HepG2 (cell line): ENCODE measurements around the gene RNGTT. TPM values are rescaled to one million over a fixed set of nuclear protein-coding genes. Genes with fewer than 3 reads are reported as not detected.
A peak's percentile ranks its signal among the peaks of the same experiment; 100 is the strongest.

Experiments used
- CREM ChIP-seq, 2 experiments: sonication (generic) in 1 of 2; formaldehyde crosslinking in 1 of 2; IDR thresholded peaks; 2 replicates each; pipeline versions ENCODE4 v1.4.0 to v1.6.1; 2016 to 2020; ENCODE audit warnings: antibody characterized with exemption in 1 of 2, mild to moderate bottlenecking in 1 of 2, missing genetic modification reagents in 1 of 2
- JUND ChIP-seq: sonication (generic); formaldehyde crosslinking; IDR thresholded peaks from 2 replicates; pipeline ENCODE4 v1.8.0; 2022; ENCODE audit warnings: mild to moderate bottlenecking, missing genetic modification reagents
- PCBP1 ChIP-seq: fragments of 200-400 bp; formaldehyde crosslinking; IDR thresholded peaks from 2 replicates; pipeline ENCODE4 v1.6.1; 2017; ENCODE audit warnings: mild to moderate bottlenecking, low read depth, low read length, borderline replicate concordance
- SAP130 ChIP-seq: IDR thresholded peaks from 2 replicates; pipeline ENCODE4 v1.6.1; 2016; ENCODE audit warnings: low read depth
- ZNF75D ChIP-seq: sonication (generic); formaldehyde crosslinking; IDR thresholded peaks from 2 replicates; pipeline ENCODE4 v1.8.1; 2023; ENCODE audit warnings: missing genetic modification reagents, mild to moderate bottlenecking, borderline replicate concordance
- polyA plus RNA-seq, 8 experiments: library from polyadenylated mRNA; depleted of rRNA in 3 of 8; stranded (reverse) in 7 of 8; unstranded in 1 of 8; fragments of >200 nt; fragmentation: Illumina TruSeq in 4 of 8; extraction: Trizol in 4 of 8; gene quantifications; 2 replicates each; pipeline versions ENCODE4 v1.2.1 to v1.2.3, GENCODE V29; 2011 to 2016; ENCODE audit warnings: low read depth in 4 of 8, missing spikeins in 1 of 8, mixed read lengths in 1 of 8; ENCODE audit not compliant: insufficient read depth in 1 of 8
- total RNA-seq, 5 experiments: library from RNA; depleted of rRNA; stranded (reverse); fragments of >200 nt; fragmentation: Illumina TruSeq; extraction: Trizol; gene quantifications; 2 replicates each; pipeline ENCODE4 v1.2.3, GENCODE V29; 2016; ENCODE audit warnings: low read depth in 1 of 5
- TF ChIP-seq, protein P1 (sequence below): sonication (generic); formaldehyde crosslinking; conservative IDR thresholded peaks from 2 replicates; pipeline ENCODE4 v1.4.0; 2020; ENCODE audit warnings: mild to moderate bottlenecking, missing genetic modification reagents, moderate library complexity
- TF ChIP-seq, protein P2 (sequence below): sonication (generic); formaldehyde crosslinking; IDR thresholded peaks from 2 replicates; pipeline ENCODE4 v1.8.0; 2022; ENCODE audit warnings: mild to moderate bottlenecking, missing genetic modification reagents, borderline replicate concordance
- TF ChIP-seq, protein P3 (sequence below): sonication (generic); formaldehyde crosslinking; conservative IDR thresholded peaks from 2 replicates; pipeline ENCODE4 v1.8.1; 2023; ENCODE audit warnings: missing genetic modification reagents
- TF ChIP-seq, protein P4 (sequence below): IDR thresholded peaks from 2 replicates; pipeline ENCODE4 v1.6.1; 2016; ENCODE audit warnings: mild to moderate bottlenecking

The RNGTT gene
- total and polyA plus RNA-seq, 2 of the 13 experiments (the other 11 are each of a cell fraction or from before 2014, with no cell fraction given): 6.0 to 22.6 TPM

DNA sequence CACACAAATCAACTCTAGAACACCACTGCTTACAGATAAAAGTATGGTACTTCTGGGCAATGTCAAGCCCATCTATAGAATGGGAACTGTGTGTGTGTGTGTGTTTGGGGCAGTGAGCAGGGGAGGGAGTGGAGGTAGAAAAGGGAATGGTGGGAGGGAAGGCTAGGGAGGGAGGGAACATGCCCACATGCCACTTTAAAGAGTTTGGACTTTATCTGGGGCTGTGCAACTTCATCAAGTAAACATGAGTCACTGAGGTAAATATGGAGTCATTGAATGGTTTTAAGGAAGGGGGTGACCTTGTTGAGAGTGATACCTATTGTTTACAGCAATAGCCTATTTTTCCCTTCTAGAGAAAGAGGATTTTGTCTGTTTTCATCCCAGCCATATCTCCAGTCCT is 22.5 kb upstream of the RNGTT start (continued):
- TF ChIP-seq, protein P1, sequence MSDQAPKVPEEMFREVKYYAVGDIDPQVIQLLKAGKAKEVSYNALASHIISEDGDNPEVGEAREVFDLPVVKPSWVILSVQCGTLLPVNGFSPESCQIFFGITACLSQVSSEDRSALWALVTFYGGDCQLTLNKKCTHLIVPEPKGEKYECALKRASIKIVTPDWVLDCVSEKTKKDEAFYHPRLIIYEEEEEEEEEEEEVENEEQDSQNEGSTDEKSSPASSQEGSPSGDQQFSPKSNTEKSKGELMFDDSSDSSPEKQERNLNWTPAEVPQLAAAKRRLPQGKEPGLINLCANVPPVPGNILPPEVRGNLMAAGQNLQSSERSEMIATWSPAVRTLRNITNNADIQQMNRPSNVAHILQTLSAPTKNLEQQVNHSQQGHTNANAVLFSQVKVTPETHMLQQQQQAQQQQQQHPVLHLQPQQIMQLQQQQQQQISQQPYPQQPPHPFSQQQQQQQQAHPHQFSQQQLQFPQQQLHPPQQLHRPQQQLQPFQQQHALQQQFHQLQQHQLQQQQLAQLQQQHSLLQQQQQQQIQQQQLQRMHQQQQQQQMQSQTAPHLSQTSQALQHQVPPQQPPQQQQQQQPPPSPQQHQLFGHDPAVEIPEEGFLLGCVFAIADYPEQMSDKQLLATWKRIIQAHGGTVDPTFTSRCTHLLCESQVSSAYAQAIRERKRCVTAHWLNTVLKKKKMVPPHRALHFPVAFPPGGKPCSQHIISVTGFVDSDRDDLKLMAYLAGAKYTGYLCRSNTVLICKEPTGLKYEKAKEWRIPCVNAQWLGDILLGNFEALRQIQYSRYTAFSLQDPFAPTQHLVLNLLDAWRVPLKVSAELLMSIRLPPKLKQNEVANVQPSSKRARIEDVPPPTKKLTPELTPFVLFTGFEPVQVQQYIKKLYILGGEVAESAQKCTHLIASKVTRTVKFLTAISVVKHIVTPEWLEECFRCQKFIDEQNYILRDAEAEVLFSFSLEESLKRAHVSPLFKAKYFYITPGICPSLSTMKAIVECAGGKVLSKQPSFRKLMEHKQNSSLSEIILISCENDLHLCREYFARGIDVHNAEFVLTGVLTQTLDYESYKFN (CRISPR knock-in tag): peak; percentile 82
- TF ChIP-seq JUND (CRISPR knock-in tag) (peak; percentile 84), CREM (IDR thresholded peaks at IDR 0.05) (peak; percentile 73; the same call in 1 of the 2 replicates), CREM (CRISPR knock-in tag; IDR thresholded peaks at IDR 0.05) (no peak), SAP130 (CRISPR knock-in tag) (peak; percentile 73), ZNF75D (CRISPR knock-in tag) (no peak), PCBP1 (no peak)
- TF ChIP-seq, protein P2, sequence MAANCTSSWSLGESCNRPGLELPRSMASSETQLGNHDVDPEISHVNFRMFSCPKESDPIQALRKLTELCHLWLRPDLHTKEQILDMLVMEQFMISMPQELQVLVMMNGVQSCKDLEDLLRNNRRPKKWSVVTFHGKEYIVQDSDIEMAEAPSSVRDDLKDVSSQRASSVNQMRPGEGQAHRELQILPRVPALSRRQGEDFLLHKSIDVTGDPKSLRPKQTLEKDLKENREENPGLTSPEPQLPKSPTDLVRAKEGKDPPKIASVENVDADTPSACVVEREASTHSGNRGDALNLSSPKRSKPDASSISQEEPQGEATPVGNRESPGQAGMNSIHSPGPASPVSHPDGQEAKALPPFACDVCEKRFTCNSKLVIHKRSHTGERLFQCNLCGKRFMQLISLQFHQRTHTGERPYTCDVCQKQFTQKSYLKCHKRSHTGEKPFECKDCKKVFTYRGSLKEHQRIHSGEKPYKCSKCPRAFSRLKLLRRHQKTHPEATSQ: no peak
- TF ChIP-seq, protein P3, sequence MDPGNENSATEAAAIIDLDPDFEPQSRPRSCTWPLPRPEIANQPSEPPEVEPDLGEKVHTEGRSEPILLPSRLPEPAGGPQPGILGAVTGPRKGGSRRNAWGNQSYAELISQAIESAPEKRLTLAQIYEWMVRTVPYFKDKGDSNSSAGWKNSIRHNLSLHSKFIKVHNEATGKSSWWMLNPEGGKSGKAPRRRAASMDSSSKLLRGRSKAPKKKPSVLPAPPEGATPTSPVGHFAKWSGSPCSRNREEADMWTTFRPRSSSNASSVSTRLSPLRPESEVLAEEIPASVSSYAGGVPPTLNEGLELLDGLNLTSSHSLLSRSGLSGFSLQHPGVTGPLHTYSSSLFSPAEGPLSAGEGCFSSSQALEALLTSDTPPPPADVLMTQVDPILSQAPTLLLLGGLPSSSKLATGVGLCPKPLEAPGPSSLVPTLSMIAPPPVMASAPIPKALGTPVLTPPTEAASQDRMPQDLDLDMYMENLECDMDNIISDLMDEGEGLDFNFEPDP (CRISPR knock-in tag): no peak
- TF ChIP-seq, protein P4, sequence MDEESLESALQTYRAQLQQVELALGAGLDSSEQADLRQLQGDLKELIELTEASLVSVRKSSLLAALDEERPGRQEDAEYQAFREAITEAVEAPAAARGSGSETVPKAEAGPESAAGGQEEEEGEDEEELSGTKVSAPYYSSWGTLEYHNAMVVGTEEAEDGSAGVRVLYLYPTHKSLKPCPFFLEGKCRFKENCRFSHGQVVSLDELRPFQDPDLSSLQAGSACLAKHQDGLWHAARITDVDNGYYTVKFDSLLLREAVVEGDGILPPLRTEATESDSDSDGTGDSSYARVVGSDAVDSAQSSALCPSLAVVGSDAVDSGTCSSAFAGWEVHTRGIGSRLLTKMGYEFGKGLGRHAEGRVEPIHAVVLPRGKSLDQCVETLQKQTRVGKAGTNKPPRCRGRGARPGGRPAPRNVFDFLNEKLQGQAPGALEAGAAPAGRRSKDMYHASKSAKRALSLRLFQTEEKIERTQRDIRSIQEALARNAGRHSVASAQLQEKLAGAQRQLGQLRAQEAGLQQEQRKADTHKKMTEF (CRISPR knock-in tag): peak; percentile 77
